GM18505 (cell line): ENCODE results near the gene GPR55.

Source experiments
- ATAC-seq: cut with Tn5 transposase; IDR thresholded peaks from one replicate; pipeline ENCODE4 v1.9.1; 2021; ENCODE audit not compliant: unreplicated experiment
- POLR2A ChIP-seq: IDR thresholded peaks from 4 replicates; pipeline ENCODE4 v1.6.1; 2011; ENCODE audit warnings: borderline replicate concordance; ENCODE audit not compliant: insufficient read depth, insufficient read length; ENCODE audit errors: extremely low read depth

Gene GPR55

DNA sequence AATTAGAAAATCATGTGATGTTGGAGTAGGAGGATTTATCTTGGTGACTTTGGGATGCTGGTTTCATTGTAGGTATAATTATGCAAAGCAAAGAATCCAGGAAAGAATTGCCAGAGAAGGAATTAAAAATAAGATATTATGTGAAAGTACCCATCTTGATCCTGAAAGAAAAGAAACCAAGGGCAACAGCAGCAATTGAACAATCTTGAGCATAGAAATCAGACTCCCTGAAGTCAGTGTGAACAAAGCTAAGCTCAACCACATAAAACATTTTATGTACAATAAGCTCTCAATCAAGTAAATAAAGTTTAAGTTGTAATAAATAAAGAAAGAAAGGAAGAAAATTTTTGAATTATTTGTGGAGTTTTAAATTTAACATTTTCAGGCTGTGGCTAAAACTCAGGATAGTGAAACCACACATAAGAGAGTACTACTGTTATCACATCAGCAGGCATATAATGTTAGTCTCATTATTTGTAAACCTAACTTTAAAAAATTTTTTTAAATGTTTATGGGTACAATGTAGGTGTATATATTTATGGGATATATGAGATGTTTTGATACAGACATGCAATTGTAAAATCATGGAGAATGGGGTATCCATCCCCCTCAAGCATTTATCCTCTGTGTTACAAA, 32.8 kb upstream of the GPR55 start:
- peak; percentile 42 for TF ChIP-seq POLR2A
- no peak for ATAC-seq

GRCh38 chr2:230956827-230957755, 32.0 kb upstream of the GPR55 start:
- ATAC-seq, result peak; percentile 62
- peak; percentile 60 for TF ChIP-seq POLR2A

- TF ChIP-seq POLR2A, result no peak
- ATAC-seq, result no peak
Observed at GRCh38 chr2:230955163-230955737, 30.2 kb upstream of the GPR55 start.

- no peak for TF ChIP-seq POLR2A
- no peak for ATAC-seq
Observed at GRCh38 chr2:230954746-230955145, 29.7 kb upstream of the GPR55 start.

- no peak for ATAC-seq
- peak; percentile 41 for TF ChIP-seq POLR2A
Observed at GRCh38 chr2:230953845-230954244, 28.8 kb upstream of the GPR55 start.

DNA sequence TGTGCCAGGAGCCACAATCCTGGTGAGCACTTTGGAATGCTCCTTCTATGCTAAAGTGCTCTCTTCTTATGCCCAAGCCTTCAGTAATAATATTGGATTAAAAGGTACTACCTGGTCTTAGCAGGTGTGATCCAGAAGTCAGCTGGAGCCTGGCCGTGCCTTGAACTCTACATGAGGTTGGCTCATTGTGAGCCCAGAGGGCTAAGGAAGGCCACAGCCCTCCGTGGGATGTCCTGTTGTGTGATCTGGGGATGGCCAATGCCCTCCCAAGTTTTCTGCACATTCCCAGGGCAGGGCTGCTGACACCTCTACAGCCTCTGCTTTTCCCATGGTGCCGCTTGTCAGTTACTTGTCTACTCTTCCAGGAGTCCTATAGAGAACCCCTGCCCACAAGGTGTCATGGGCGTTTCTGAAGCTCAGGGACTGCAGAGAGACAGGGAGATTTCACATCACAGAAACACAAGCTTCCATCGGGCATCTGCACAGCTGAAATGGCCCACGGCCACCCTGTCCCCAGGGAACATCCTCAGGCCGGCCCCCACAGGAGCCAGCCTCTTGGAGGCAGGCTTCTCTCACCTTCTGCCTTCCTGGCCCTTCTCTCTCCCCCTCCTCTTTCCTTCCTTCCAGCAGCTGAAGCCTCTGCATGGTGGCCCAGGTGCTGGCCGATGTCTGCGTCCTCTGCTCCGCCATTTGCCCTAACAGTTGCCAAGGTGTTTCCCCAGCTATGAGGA, 27.3 kb upstream of the GPR55 start:
- TF ChIP-seq POLR2A, result no peak
- ATAC-seq, result no peak

DNA sequence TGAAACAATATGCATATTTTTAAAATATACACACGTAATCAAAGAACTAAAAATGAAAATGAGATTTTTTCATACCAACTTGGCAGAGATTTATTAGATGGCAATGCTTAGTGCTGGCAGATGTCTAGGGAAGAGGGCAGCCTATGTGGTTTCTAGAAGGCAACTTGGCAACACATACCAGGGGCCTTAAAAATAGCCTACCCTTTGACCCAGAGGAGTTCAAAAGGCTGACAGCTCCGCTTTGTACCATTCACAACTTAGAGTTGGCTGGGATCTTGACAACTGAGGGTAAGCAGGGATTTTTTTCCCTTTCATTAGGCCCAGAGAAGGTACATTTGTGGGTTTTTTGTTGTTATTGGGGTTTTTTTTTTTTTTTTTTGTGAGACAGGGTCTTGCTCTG, 26.4 kb upstream of the GPR55 start:
- no peak for ATAC-seq
- TF ChIP-seq POLR2A, result no peak

DNA sequence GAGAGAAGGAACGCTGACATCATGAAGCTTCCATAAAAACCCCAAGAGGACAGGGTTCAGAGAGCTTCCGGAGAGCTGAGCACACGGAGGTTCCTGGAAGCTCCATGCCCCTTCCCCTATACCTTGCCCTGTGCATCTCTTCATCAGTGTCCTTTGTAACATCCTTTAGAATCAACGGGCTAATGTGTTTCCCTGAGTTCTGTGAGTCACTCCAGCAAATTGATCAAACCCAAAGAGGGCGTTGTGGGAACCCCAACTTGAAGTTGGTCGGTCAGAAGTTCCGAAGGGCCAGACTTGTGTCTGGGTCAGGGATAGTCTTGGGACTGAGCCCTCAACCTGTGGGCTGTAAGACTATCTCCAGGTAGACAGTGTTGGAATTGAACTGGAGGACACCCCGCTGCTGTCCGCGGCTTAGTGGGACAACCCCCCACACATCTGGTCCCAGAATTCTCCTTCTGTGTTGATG, 25.9 kb upstream of the GPR55 start:
- ATAC-seq, result no peak
- TF ChIP-seq POLR2A, result peak; percentile 52

- no peak for TF ChIP-seq POLR2A
- ATAC-seq, result peak; percentile 45
Observed at GRCh38 chr2:230949966-230950873, 25.2 kb upstream of the GPR55 start.

GRCh38 chr2:230947908-230948365, 22.9 kb upstream of the GPR55 start:
- ATAC-seq, result peak; percentile 40
- TF ChIP-seq POLR2A, result peak; percentile 77

- TF ChIP-seq POLR2A, result no peak
- ATAC-seq, result no peak
Observed at GRCh38 chr2:230947235-230947576, 22.2 kb upstream of the GPR55 start.
